HG02678 (cell line): Measurements from ENCODE around the gene LRFN3.
"Not testable (repeated sequence)": the region's sequence is repeated elsewhere in the genome, so short reads cannot be mapped to it uniquely, and the experiment has no call there.

Experiments used
- ATAC-seq: cut with Tn5 transposase; IDR thresholded peaks from one replicate; pipeline ENCODE4 v1.9.1; 2021; ENCODE audit warnings: mild to moderate bottlenecking, moderate library complexity; ENCODE audit not compliant: unreplicated experiment

LRFN3 gene

GRCh38 chr19:35938282-35939224 lies 2.4 kb downstream of the LRFN3 start:
- ATAC-seq: no peak

- ATAC-seq: no peak
Observed at GRCh38 chr19:35939307-35940077, 3.3 kb downstream of the LRFN3 start.

- ATAC-seq: no peak
Observed at GRCh38 chr19:35940078-35940775, 4.1 kb downstream of the LRFN3 start.

- no peak for ATAC-seq
Observed at GRCh38 chr19:35940839-35941238, 4.7 kb downstream of the LRFN3 start.

- ATAC-seq: no peak
Observed at GRCh38 chr19:35942235-35942634, 6.1 kb downstream of the LRFN3 start.

GRCh38 chr19:35943321-35944301 lies 7.4 kb downstream of the LRFN3 start:
- no peak for ATAC-seq

GRCh38 chr19:35944556-35944955 lies 8.4 kb downstream of the LRFN3 start:
- no peak for ATAC-seq

- ATAC-seq: no peak
Observed at GRCh38 chr19:35945121-35945790, 9.1 kb downstream of the LRFN3 start.

GRCh38 chr19:35946203-35946602 lies 10.0 kb downstream of the LRFN3 start:
- ATAC-seq: no peak

- no peak for ATAC-seq
Observed at GRCh38 chr19:35949131-35949530, 13.0 kb downstream of the LRFN3 start.

GRCh38 chr19:35955881-35956634 lies 19.9 kb downstream of the LRFN3 start:
- no peak for ATAC-seq

- not testable (repeated sequence) for ATAC-seq
Observed at GRCh38 chr19:35957411-35957810, 21.2 kb downstream of the LRFN3 start.

GRCh38 chr19:35958660-35959039 lies 22.5 kb downstream of the LRFN3 start:
- no peak for ATAC-seq

- no peak for ATAC-seq
Observed at GRCh38 chr19:35959040-35959967, 23.1 kb downstream of the LRFN3 start.

GRCh38 chr19:35959968-35960320 lies 23.8 kb downstream of the LRFN3 start:
- no peak for ATAC-seq

GRCh38 chr19:35960432-35960972 lies 24.3 kb downstream of the LRFN3 start:
- ATAC-seq: no peak

- ATAC-seq: no peak
Observed at GRCh38 chr19:35963514-35963913, 27.3 kb downstream of the LRFN3 start.

- no peak for ATAC-seq
Observed at GRCh38 chr19:35966771-35967170, 30.6 kb downstream of the LRFN3 start.
